Brain microvascular endothelial cell (primary cell): Measurements from ENCODE around the gene CLSTN2.

ENCODE experiments used
- DNase-seq: peaks from one replicate; pipeline ENCODE4 v3.0.0-alpha.2; 2020
- H3K27ac ChIP-seq: fragments of 250-450 bp; sonication (Bioruptor Pico); 2 replicates; pipeline ENCODE4 v1.5.1; 2020; ENCODE audit warnings: mild to moderate bottlenecking, moderate library complexity
- H3K27me3 ChIP-seq: fragments of 250-450 bp; sonication (Bioruptor Pico); replicated peaks from 2 replicates; pipeline ENCODE4 v1.5.1; 2020; ENCODE audit warnings: mild to moderate bottlenecking
- H3K36me3 ChIP-seq: fragments of 250-450 bp; sonication (Bioruptor Pico); replicated peaks from 2 replicates; pipeline ENCODE4 v1.5.1; 2020; ENCODE audit warnings: mild to moderate bottlenecking
- H3K4me3 ChIP-seq: 2 replicates; pipeline ENCODE4 v1.5.1; 2011; ENCODE audit warnings: low read depth, mild to moderate bottlenecking, control low read depth, low read length, moderate library complexity
- in situ Hi-C: cut with HindIII; loops from 2 replicates; pipeline ENCODE4 v1.10.0; 2017; ENCODE audit warnings: low sequenced_read_pairs, low pct_ligation_motif_present
- TF ChIP-seq, protein P1 (sequence below): IDR thresholded peaks from 2 replicates; pipeline ENCODE4 v1.5.1; 2011; ENCODE audit warnings: low read depth, mild to moderate bottlenecking, moderate library complexity, low read length, control low read depth, inconsistent platforms; ENCODE audit errors: missing control alignments

The CLSTN2 gene

DNA sequence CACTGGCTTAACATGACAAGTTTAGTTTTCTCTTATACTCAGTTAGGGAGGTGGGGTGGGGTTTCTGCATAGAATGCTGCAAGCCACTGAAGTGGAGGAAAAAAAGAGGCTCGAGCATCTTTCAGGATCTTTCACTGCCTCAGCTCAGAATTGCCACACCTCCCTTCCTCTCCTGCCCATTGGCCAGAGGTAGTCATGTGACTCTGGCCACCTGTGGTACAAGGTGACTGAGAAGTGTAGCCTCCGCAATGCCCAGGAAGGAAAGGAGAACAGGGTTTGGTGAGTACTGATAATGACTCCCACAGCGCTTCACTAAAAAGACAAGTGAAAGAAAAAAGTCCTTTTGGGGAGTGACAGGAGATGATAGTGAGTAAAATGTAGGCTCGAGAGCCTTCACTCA is 618.6 kb downstream of the CLSTN2 start:
- in situ Hi-C loops = no loop called here
- H3K27ac ChIP-seq = no peak overlapping the region
- H3K36me3 ChIP-seq = no peaks in the 10 kb centered on the region
- no peaks in the 10 kb centered on the region for H3K27me3 ChIP-seq
- no peak for DNase-seq
- TF ChIP-seq, protein P1, sequence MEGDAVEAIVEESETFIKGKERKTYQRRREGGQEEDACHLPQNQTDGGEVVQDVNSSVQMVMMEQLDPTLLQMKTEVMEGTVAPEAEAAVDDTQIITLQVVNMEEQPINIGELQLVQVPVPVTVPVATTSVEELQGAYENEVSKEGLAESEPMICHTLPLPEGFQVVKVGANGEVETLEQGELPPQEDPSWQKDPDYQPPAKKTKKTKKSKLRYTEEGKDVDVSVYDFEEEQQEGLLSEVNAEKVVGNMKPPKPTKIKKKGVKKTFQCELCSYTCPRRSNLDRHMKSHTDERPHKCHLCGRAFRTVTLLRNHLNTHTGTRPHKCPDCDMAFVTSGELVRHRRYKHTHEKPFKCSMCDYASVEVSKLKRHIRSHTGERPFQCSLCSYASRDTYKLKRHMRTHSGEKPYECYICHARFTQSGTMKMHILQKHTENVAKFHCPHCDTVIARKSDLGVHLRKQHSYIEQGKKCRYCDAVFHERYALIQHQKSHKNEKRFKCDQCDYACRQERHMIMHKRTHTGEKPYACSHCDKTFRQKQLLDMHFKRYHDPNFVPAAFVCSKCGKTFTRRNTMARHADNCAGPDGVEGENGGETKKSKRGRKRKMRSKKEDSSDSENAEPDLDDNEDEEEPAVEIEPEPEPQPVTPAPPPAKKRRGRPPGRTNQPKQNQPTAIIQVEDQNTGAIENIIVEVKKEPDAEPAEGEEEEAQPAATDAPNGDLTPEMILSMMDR = no peak
- H3K4me3 ChIP-seq = no peak overlapping the region

DNA sequence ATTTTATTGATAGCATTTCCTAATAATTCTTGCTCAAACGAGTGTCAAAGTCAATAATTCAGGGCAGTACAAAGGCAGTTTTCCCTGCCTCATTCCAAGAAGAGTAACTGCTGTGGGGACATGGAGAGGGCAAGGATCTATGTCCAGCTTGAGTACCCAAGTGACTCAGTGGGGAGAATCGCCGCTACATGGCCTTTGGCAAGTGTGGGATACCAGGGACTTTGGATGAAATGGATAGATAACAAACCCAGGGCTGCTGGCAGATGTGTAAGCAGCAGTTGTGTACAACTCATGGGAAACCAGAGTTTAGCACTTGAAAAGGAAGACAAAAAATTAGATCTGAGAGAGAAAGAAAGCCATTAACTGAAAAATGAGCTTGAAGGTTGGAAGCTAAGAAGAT is 620.7 kb downstream of the CLSTN2 start:
- Histone ChIP-seq H3K4me3 (no peak overlapping the region), H3K27me3 (no peaks in the 10 kb centered on the region), H3K36me3 (no peaks in the 10 kb centered on the region), H3K27ac (no peak overlapping the region)
- TF ChIP-seq, protein P1 = no peak
- no peak for DNase-seq
- in situ Hi-C loops = no loop called here

DNA sequence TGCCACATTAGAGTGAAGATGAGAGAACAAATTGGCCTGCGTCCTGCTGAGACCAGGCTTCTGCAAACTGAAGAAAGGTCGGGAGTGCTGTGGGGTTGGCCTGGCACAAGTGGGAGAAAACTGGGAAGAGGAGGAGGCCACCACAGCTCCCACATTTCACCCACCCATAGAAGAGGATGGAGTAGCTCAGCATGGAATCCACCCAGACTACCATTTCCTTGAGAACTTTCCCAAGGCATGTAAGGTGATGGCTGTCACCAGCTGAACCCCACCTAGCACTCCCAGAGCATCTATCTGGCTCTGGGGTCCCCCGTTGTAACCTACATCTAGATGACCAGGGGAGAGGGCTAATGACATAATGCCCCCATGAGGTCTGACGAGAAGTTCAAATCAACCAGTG is 622.5 kb downstream of the CLSTN2 start:
- Histone ChIP-seq H3K4me3 (no peak overlapping the region), H3K27ac (no peak overlapping the region), H3K36me3 (no peaks in the 10 kb centered on the region), H3K27me3 (no peaks in the 10 kb centered on the region)
- TF ChIP-seq, protein P1 = no peak
- in situ Hi-C loops = no loop called here
- DNase-seq = no peak

DNA sequence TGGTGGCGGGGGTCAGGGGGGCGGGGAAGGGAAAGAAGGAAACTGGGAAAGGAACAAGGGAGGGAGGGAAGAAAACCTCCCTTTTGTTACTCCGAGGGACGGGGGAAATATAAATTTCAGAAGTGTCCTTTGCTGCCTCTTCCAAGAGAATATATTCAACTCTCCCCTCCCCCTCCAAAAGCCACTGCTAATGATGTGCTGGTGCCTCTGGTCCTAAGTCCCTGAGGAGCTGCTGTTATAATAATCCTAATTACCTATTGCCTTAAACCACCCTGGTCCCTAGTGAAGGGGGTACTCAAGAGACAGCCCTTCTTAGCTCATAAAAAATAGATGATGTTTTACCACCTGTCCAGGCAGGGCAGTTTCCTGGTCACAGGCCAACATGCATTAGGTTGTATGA is 624.6 kb downstream of the CLSTN2 start:
- Histone ChIP-seq H3K27me3 (no peaks in the 10 kb centered on the region), H3K36me3 (no peaks in the 10 kb centered on the region), H3K4me3 (no peak overlapping the region), H3K27ac (no peak overlapping the region)
- TF ChIP-seq, protein P1 = no peak
- in situ Hi-C loops = no loop called here
- no peak for DNase-seq

DNA sequence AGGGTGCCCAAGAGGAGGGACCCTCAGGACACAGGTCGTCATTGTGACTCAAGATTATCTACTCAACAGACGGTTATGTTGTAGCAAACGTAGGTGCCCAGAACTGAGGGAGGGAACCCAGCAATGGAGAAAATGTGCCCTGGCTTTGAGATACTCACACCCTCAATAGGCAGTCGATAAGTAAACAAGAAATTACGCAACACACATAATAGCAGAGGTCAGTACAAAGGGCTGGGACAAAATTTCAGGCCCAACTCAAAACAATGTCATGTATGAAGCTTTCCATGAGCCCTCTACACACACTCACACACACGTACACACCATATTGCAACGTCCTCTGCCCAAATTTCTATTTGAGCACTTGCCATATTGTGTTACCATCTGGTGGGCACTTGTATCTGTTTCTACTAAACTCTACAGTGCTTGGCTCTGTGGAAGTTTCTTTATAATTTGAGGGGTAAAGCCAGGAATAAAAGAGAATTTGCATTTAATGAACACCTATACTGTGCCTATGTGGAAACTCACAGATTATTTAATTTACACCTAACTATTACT is 628.3 kb downstream of the CLSTN2 start:
- TF ChIP-seq, protein P1 = no peak
- no peak overlapping the region for H3K4me3 ChIP-seq
- in situ Hi-C loops = no loop called here
- DNase-seq = no peak
- no peaks in the 10 kb centered on the region for H3K27me3 ChIP-seq
- H3K36me3 ChIP-seq = no peaks in the 10 kb centered on the region
- H3K27ac ChIP-seq = no peak overlapping the region

DNA sequence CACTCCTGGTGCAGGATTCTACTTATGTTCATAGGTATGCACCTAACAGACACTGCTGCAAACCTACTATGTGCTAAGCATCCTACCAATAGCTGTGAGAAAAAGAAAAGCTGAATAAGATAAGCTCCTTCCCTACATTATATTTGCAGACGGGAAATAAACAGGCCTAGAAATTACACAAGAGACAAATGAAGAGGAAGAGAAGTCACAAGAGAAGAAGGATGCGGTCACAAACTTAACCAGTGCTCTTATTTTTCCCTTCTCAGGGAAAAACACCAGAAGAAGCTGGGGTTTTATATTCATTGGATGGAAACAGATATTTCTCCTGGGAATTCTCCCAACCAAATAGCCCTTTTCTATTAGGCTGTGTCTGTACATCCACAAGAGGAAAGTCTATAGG is 633.1 kb downstream of the CLSTN2 start:
- no peak for DNase-seq
- in situ Hi-C loops = no loop called here
- TF ChIP-seq, protein P1 = no peak

More for the DNA sequence above, 633.1 kb downstream of the CLSTN2 start:
- Histone ChIP-seq H3K27ac (no peak overlapping the region), H3K27me3 (no peaks in the 10 kb centered on the region), H3K4me3 (no peak overlapping the region), H3K36me3 (no peaks in the 10 kb centered on the region)
